SHP77 (cell line): Measurements from ENCODE around the gene SMAD3.
"Not testable (repeated sequence)": the region's sequence is repeated elsewhere in the genome, so short reads cannot be mapped to it uniquely, and the experiment has no call there.

Experiments
- DNase-seq, 2 experiments: peaks; one replicate each; lab custom pipeline; 2025; lab: John Stamatoyannopoulos, UW

SMAD3 gene

GRCh38 chr15:67063689-67064606 is 1.5 kb upstream of the SMAD3 start:
- DNase-seq, result peak; percentile 36 to 67

- no peak for DNase-seq
These were observed 533 bp upstream of the SMAD3 start for GRCh38 chr15:67064607-67065530.

- DNase-seq, result no peak
These were observed 898 bp downstream of the SMAD3 start for GRCh38 chr15:67066041-67066958.

DNA sequence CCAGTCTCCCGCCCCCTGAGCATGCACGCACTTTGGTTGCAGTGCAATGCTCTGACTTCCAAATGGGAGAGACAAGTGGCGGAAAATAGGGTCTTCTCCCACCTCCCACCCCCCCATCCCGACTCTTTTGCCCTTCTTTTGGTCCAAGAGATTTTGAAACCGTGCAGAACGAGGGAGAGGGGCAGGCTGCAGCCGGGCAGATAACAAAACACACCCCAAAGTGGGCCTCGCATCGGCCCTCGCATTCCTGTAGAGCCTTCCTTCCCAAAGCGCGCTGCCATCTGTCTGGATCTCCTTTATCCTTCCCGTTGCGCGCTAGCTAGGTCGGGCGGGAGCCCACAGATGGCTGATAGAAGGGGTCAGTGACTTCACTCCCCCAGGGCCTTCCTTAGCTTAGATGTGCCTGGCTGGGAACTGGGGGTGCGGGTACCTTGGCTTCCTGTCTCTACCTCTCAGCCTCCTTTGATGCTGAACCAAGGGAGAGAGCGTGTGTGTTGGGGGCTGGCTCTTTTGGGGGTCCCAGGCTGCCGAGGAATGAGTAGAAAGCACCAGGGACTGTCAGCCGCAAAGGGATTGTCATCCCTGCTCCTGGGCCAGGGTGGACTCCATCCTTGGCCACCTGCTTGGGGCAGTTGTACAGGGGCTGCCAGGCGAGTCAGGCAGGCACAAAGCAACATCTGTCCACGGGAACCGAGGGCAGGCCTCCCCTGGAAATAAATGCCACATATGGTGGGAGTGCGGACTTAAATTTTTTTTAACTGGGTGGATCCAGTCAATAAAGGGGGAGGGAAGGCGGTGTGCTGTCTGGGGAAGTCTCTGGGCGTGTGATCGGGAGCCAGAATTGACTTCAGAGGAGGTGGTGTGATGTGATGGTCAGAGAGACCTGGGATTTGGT is 1.8 kb downstream of the SMAD3 start:
- DNase-seq, result no peak

GRCh38 chr15:67067930-67068551 is 2.6 kb downstream of the SMAD3 start:
- DNase-seq, result no peak

- no peak for DNase-seq
These were observed 3.5 kb downstream of the SMAD3 start for GRCh38 chr15:67068710-67069400.

DNA sequence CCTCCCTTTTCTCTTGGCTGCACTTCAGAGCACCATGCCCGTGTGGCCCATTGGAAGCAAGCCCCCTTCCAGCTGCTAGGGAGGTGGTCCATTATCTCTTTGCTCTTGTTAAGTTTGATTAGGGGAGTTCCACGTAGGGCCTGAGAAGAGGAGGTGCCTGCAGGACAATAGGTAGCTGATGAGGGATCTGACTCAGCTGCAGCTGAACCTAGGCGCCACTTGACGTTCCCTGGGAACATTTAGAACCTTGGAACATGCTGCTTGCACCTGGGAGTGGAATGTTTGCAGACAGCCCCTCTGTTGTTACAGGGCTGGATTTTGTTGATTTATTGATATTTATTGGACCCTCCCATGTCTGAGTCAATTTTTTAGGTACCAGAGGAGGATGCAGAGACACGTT is 4.7 kb downstream of the SMAD3 start:
- no peak for DNase-seq

DNA sequence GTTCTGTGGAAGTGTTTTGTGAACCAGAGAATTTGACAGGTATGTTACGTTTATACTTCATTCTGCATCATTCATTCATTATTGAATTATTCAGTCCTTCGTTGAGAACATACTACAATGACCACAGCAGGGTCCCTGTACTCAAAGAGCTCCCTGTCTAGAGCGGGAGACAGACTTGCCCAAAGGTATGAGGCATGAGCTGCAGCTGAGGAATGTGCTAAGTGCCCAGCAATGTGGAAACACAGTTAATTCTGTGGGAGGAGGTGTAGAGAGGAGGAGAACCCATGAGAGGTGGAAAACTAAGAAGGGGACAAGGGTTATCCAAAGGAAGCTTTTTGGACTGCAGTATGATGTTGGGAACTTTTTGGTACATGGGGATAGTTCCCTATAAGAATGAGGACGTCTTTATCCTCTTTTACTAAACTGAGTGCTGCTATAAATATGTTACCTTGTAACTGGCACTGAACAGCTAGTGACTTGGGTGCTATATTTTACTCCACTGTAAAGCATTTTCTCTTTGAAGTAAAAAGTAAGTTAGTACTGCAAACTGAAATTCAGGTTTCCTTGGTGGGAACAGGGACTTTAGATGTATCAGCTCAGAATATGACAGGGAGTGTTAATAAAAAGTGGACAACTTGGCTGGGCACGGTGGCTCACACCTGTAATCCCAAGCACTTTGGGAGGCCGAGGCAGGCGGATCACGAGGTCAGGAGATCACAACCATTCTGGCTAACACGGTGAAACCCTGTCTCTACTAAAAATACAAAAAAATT is 5.7 kb downstream of the SMAD3 start:
- DNase-seq, result no peak

GRCh38 chr15:67072442-67072841 is 7.0 kb downstream of the SMAD3 start:
- DNase-seq, result no peak

DNA sequence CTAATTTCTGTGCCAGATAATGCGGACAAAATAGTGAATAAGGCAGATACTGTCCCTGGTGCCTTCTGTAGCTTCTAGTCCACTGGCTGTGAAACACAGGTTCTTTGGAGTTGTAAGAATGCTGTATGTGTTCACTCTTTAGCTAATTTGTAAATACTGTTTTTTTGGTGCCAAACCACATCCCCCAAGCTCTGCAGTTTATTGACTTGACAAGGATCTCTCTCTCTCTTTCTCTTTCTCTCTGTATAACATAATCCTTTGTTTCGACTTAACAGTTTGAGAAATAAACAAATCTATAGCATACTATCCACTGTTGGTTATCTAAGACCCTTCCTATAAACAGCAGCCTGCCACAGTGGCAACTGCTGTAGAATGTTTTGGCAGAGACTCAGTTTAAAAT is 7.6 kb downstream of the SMAD3 start:
- DNase-seq, result no peak

DNA sequence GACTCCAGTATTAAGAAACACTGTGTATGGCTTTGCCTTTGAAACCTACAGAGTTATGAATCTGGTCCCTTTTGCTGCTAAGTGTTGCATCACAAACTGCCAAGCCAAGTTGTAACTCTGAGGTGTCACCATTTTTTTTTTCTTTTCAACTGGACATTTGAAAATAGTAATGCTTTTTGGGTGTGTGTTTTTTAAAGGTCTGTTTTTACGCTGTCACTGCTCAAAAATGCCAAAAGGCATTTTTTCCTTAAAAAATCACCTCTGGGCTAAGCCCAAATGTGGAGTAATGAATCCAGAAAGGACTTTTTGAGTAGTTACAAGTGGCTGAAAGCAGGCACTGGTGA is 9.5 kb downstream of the SMAD3 start:
- no peak for DNase-seq

GRCh38 chr15:67075555-67076135 is 10.2 kb downstream of the SMAD3 start:
- DNase-seq, result not testable (repeated sequence)

GRCh38 chr15:67076147-67076843 is 10.9 kb downstream of the SMAD3 start:
- DNase-seq, result no peak

DNA sequence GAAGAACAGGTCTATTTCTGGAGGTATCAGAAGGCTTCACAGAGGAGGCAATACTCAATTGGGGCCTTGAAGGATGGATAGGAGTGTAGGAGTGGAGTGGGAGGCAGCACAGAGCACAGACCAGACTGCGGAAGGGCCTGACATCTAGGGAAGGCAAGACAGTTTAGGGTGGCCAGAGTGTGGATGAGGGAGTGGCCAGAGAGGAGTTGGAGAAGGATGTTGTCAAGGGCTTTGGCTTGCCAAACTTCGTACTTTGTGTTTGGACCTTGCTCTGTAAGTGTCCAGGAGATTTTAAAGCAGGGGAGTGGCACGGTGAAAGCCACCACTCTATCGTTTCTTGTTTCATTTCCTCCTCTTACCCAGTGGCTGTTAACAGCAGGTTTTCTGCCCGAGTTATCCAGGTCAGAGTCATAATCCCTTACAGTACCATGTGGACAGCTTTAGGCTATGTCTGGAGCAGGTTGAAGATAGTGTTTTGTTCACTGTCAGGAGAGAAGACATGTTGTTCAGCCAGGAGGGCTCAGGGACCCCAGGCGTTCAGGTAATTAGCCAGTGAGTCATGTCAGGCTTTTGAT is 12.3 kb downstream of the SMAD3 start:
- DNase-seq, result no peak

GRCh38 chr15:67079361-67079760 is 14.0 kb downstream of the SMAD3 start:
- DNase-seq, result no peak

GRCh38 chr15:67080118-67080899 is 14.9 kb downstream of the SMAD3 start:
- no peak for DNase-seq
